A549 treated with Mapracorat at 1 μM for 4 hours (cell line): ENCODE results near the gene ZSCAN1. TPM values are rescaled to one million over a fixed set of nuclear protein-coding genes. Genes with fewer than 3 reads are reported as not detected.

Experiments used
- total RNA-seq: library from RNA; stranded (reverse); fragments of 200-300 nt; extraction: Qiagen RNA extraction; gene quantifications from 5 replicates; pipeline ENCODE4 v1.2.3, GENCODE V29; 2022

Gene ZSCAN1, protein sequence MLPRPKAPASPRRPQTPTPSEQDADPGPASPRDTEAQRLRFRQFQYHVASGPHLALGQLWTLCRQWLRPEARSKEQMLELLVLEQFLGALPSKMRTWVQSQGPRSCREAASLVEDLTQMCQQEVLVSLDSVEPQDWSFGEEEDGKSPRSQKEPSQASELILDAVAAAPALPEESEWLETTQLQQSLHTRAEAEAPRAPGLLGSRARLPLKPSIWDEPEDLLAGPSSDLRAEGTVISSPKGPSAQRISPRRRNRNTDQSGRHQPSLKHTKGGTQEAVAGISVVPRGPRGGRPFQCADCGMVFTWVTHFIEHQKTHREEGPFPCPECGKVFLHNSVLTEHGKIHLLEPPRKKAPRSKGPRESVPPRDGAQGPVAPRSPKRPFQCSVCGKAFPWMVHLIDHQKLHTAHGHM
- total RNA-seq, result not detected in 5 replicates

DNA sequence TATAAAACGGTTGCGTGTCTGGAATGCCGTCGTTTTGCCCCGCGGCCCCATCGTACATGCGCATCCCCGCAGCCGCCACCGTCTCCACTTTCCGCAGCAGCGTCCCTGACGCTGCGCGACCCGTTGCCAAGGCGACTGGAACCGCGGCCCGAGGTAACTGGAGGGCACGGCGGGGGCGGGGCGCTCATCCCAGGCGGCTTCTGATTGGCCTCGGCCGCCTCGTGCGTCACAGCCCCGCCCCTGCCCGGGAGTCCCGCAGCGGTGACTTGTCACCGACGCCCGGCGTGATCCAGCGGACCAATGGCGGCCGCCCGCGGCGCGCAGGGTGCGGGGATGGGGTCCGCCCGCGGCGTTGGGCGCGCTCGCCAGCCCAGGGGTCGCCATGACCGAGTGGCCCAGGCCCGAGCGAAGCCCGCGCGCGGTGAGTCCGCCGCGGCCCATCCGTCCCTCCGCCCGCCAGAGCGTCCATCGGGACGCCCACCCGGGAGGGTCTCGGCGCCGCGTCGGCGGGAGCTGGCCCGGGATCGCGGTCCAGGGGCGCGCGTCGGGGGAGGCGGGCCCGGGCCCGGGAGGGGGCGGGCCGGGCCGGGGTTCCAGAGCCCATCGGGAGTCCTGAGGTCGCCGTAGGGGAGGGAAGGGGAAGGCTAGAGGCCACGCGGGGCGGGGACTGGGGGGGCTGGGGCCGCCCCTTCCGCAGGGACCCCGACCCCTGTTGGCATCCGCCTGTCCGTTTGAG lies at the start of gene ZSCAN1:
Gene ZSCAN1, plus strand, starts transcription at position 285 of the 736 bp plus-strand sequence. CDS start 3,812 bp downstream, outside the sequence.

DNA sequence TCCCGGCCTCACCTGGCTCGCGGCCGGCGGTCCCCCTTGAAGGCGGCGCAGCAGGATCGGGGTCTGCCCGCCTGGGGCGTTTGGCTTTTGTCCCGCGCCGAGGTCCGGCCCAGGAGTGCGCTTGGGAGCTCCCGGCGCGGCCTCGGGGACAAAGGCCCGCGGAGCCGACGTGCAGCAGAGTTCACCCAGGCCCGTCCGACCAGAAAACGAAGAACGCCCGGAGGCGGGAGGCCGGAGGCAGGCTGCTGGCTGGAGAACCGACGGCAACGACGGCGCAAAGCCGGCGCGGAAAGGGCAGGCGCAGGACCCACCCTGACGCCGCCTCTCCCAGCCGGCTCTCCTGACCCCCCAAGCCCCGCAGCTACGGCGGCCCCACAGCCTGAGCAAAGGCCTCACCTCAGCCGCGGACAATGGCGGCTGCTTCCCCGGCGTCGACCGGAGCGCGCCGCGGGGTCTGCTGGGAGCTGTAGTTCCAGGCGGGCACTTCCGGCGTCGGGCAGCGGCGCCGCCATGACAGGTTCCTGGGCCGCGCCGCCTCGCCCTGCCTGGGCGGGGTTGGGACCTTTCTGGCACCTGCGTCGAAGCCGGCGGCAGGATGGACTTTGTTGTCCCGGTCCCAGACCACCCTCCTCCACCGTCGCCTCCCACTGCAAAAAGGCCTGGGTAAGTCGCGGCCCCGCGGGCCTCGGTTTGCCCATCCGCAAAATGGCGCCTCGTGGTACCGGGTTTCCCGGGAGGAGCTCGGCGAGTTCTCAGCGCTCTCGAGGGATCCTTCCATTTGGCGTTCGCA lies 31.2 kb upstream of the ZSCAN1 start, which contains the start of gene ZNF606:
Gene ZNF606, minus strand, starts transcription at position 437 of the 790 bp plus-strand sequence. CDS start 1,501 bp downstream, outside the sequence.

DNA sequence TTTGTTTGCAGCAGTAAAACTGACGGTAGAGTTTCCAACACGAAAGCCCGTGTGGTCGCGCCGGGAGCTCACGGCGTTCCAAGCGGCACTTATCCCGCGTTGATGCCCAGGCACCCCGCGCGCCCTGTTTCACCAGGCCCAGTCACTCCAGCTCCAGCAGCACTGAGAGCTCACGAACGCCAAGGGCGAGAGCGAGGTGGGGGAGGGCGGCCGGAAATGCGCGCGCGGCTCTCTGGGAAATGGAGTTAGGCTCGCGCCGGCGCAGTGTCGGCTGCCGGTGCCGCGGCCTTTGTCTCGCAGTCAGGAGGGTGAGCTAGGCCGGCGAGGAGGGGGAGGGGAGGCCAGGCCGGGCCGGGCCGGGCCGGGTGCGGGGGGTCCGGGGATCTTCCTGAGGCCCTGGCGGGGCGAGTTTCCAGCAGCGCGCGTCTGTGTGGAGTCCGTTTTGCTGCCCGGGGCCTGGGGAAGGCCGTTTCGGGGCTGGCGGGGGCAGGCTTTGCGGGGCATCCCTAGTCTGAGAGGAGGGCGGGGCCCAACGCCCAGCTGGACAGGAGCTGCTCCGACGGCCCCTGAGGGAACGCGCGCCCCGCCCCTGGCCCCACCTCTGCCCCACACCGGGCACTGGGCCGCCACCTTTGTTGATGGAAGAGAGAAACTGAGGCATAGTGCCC lies 25.3 kb downstream of the ZSCAN1 start, which contains the start of gene ZNF135:
Gene ZNF135, plus strand, starts transcription at position 280 of the 668 bp plus-strand sequence. CDS start 721 bp downstream, outside the sequence.

DNA sequence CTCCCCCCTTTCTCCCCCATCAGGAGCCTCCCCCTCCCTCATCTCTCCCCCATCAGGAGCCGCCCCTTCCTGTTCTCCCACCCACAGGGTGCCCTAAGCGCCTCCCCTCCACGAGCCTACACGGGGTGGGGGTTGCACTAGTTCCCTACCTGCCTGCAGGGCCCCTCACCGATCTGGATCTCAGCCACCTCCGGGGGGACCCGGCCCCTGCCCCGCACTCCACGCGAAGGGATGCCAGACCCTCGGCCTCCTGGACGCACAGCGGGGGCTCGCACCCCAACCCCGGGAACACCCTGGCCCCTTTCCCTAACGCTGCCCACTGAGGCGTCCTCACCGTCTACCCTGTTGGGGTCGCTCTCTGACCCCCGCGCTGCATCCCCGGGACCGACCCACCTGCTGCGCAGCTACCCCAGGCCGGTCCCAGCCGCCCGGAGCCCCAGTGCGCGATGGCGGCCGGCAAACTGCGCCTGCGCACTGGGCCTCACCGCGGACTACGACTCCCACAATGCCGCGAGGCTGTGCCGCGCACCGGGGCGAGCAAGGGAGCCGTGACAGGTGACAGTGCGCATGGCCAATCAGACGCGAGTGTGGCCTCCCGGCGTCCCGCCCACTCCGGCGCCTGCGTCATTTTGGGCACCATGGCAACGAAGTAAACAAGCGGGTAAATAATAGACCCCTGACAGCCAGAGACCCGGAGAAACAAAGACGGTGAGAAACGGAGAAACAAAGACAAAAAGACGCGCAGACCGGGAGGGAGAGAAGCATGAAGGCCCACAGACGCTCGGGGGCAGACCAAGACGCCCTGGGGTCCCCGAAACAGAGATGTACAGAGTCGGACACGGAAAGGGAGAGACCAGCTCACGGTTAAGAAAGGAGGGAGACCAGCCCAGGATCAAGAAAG lies 64.2 kb downstream of the ZSCAN1 start, which contains the start of gene ZSCAN18:
Gene ZSCAN18, minus strand, starts transcription at position 451 of the 901 bp plus-strand sequence. CDS start 7,964 bp downstream, outside the sequence.

Other genes with a start within 250 kb of the ZSCAN1 start
- 4.8 to 6.0 TPM (median 5.3 TPM) in 5 replicates for gene ZNF552, start 219.1 kb upstream of the ZSCAN1 start, total RNA-seq
- gene ZNF587B, start 203.7 kb upstream of the ZSCAN1 start, total RNA-seq, result 7.4 to 8.8 TPM (median 7.7 TPM) in 5 replicates
- gene ZNF587, start 184.2 kb upstream of the ZSCAN1 start, total RNA-seq, result 4.5 to 8.3 TPM (median 6.6 TPM) in 5 replicates
- 1.2 to 3.1 TPM (median 2.4 TPM) in 5 replicates for gene ZNF814, start 145.0 kb upstream of the ZSCAN1 start, total RNA-seq
- 2.6 to 4.1 TPM (median 3.2 TPM) in 5 replicates for gene ZNF417, start 117.4 kb upstream of the ZSCAN1 start, total RNA-seq
- gene ZNF418, start 98.6 kb upstream of the ZSCAN1 start, total RNA-seq, result 0.52 to 1.7 TPM (median 1.1 TPM) in 5 replicates
- gene ZNF256, start 86.3 kb upstream of the ZSCAN1 start, total RNA-seq, result 0.85 to 1.4 TPM (median 1.1 TPM) in 5 replicates
- gene C19orf18, start 59.5 kb upstream of the ZSCAN1 start, total RNA-seq, result not detected in 5 replicates
- 1.5 to 3.0 TPM (median 2.2 TPM) in 5 replicates for gene ZNF606, start 31.2 kb upstream of the ZSCAN1 start, total RNA-seq
- gene ZNF135, start 25.3 kb downstream of the ZSCAN1 start, total RNA-seq, result not detected in 5 replicates
- gene ZSCAN18, start 64.2 kb downstream of the ZSCAN1 start, total RNA-seq, result 2.2 to 5.8 TPM (median 2.4 TPM) in 5 replicates
- 2.5 to 3.1 TPM (median 2.8 TPM) in 5 replicates for gene ZNF329, start 116.8 kb downstream of the ZSCAN1 start, total RNA-seq
- 11.6 to 15.2 TPM (median 12.8 TPM) in 5 replicates for gene ZNF274, start 149.0 kb downstream of the ZSCAN1 start, total RNA-seq
- 15.5 to 24.6 TPM (median 17.5 TPM) in 5 replicates for gene ZNF544, start 194.9 kb downstream of the ZSCAN1 start, total RNA-seq
- 0.80 to 1.2 TPM (median 0.93 TPM) in 5 replicates for gene ZNF8, start 244.9 kb downstream of the ZSCAN1 start, total RNA-seq